ENCODE results near the gene NT5C1B.

- TF ChIP-seq CTCF (IDR thresholded peaks at IDR 0.05) (no peak), POLR2A (IDR thresholded peaks at IDR 0.05) (no peak)
Measured at GRCh38 chr2:18597618-18598017, 8.2 kb upstream of the NT5C1B start.

All from testis (tissue), 2 donors.